ENCODE results near the gene CDH5.
"Not testable (repeated sequence)": the region's sequence is repeated elsewhere in the genome, so short reads cannot be mapped to it uniquely, and the experiment has no call there.

CDH5 gene

DNA sequence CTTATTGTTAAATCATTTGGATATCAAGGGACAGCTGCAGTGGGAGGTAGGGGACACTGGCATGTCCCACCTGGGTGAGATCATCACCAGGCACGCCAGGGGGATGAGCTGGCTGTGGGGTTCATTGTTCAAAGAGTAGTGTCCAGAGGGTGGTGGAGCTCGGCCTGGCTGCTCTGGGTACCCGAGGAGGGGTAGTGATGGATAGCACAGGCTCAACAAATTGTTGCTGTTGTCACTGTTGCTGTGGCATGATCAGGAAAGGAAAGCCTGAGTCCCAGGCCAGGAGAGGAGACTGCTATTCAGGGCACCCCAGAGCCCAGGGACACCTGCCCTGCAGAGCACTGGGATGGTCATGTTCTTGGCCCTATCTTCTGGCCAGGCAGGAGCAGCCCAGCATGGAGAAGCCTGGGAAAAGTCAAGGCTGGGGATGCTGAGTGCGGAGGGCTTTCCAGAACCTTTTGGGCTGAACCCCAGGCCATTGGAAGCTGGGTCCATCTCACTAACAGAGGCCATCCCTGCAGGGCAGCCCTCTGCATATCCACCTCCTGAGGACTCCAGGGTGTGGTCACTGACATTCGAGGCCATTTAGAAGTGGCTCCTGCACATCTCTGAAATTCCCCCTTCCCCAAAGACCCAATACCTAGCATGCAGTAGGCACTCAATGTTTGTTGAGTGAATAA is 72.7 kb downstream of the CDH5 start:
- no peak for DNase-seq (ENCODE audit: low read depth)

DNA sequence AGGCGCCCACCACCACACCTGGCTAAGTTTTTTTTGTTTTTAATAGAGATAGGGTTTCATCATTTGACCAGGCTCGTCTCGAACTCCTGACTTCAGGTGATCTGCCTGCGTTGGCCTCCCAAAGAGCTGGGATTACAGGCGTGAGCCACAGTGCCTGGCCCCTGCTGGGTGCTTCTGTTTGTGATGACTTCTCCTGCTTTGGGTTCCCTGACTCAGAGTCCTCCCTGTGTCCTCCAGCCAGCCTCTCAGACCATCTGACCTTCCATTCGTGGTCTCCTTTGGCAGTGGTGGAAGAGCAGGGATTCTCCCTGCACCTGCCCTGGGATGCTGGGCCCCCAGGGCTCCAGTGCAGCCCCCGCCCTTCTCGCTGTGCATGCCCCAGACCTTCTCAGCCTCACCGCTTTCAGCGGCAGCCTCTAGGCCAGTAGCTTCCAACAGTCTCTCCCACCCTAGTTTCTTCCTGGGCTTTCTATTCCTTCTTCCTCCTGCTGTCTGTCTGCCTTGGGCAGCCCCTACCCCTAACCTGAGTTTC is 73.8 kb downstream of the CDH5 start:
- no peak for DNase-seq (ENCODE audit: low read depth)

DNA sequence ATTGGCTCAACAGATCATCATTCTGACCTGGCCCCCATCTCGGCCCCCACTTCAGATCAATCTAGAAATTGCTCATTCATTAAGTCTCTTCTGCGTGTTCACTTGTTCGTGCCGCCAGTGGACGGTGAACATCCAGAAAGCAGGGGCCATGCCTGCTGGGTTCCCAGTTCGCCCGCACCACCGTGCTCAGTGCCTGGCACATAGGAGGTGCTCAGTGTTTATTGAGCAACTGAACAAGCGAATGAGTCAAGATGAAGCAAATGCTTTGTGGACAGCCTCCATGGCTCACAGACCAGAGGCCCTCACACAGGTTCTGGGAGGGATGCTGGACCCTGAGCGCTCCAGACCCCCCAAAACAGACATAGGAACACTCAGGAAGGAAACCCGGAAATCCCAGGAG is 74.5 kb downstream of the CDH5 start:
- no peak for DNase-seq (ENCODE audit: low read depth)

DNA sequence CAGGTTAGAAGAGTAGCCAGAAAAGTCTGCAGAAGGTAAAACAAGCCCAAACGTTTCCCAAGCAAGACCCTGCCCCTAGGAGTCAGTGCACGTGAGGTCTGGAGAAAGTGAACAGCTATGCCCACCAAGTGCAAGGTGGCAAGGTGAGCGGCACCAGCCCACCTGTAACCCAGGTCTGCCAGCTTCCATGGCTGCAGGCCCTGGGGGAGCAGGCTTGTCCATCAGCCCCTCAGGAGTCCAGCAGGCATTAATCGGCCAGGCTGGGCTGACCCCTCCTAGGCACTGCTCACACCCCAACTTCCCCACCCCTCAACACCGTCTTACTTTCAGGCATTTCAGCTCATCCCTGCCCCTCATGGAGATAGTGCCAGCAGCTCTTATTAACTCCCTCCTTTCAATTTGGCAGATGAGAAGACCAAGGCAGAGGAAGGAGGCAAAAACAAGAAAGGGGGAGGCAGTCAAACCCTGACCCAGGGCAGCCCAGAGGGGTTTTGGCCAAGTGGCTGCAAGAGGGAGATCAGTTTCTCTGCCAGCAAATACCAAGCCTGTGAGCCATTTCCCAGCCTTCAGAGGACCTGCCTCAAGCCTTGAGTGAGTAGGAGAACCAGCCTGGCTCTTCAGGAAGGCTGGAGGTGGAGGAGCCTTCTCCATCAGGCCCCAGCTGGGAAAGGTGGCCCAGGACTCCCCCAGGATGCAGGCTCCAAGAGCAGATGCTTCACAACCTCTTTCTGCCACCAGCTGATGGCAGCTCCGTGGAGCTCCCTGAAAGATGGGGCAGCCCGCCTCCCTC is 75.3 kb downstream of the CDH5 start:
- DNase-seq (ENCODE audit: low read depth): peak; percentile 14

DNA sequence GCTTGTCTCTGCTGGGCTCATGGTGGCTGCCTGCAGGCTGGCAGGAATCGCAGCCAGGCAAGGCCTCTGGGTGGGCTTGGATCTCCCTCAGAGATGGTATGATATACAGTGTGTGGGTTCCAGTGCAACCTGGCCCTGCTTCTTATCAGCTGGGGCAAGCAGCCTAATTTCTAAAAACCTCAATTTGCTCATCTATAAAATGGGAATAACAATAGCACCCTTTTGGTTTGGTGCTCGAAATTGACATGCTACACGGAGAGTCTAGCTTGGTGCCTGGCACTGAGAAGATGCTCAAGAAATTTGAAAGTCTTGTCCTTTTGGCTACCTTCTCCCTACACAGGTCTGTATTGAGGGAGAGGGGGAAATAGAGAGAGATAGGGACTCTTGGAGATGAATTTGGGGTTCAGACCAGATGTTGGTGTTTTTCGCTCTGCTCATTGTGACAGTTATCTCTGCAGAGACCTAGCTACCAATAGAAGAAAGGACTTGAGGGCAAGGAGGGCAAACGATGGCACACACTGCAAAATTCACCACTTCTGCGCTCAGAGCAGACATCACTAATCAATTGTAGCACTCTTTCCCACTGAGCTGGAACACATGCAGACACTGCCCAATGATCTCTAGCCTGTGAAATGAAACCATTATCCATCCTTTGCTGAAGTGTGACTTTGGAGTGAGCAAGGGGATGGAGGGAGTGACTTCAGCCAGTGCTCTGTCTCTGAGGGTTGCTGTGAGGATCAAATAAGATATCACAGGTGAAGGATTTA is 76.2 kb downstream of the CDH5 start:
- no peak for DNase-seq (ENCODE audit: low read depth)

DNA sequence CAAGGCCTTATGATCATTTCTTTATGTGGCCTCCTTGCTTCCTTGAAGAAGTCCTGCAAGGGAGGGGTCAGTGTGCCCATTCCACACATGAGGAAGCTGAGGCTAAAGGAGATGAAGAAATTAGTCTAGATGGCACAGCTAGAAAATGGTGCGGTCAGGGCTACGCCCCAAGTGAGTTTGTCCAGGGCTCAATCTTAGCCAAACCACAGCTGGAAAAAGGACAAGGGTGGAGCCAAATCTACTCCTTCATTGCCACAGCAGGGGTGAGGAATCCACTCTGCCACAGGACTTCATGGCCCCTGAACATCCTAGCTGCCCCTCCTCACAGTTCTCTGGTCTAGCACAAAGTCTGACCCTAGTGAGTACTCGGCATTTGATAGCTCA is 76.8 kb downstream of the CDH5 start:
- peak; percentile 14 for DNase-seq (ENCODE audit: low read depth)

DNA sequence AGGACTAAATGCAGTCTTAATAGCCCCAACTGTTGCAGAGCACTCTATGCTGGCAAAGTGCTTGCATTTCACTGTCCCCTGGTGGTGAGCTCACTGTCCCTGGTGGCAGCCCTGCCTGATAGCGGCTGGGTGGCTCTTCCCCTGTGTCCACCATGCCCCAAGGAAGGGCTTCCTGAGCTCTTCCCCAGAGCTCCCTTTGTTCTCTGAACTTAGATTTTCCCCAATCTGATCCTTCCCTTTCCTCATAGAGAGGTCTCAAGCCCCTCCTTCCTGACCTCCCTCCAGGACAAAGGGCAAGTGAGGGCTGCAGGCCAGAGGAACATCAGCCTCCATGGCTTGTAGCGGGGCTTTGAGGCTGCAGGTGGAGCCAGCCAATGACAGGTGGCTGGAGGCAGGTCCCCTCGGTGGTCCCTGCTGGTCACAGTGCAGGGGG is 77.6 kb downstream of the CDH5 start:
- no peak for DNase-seq (ENCODE audit: low read depth)

DNA sequence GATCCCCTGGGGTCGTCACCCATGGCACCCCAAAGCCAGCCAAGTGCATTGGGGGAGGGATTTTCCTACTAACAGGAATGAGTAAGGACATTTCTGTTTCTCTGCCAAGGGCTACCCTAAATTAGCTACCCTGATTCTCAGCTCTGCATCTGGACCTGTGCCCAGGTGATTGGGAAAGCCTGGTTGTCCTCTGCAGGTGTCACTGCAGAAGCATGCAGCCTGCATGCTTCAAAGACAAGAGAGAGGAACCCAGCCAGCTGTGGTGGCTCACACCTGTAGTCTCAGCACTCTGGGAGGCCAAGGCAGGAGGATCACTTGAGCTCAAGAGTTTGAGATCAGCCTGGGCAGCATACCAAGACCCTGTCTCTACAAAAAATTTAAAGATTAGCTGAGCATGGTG is 80.2 kb downstream of the CDH5 start:
- no peak for DNase-seq (ENCODE audit: low read depth)

DNA sequence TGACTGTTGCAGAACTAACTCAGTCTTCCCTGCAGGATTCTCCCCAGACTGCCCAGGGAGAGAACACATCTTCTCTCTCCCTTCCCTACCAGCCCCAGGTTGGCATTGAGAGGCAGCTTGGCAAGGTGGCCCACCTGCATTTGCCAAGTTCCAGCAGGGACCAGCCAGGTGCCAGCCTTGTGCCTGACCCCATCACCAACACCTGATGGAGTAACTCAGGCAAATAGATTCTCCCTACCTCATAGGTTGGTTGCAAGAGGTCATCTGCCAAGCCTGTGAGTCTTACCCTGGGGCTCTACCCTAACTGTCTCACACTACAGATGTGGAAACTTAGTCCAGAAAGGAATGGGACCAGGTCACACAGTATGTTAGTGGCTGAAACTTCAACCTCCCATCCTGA is 81.0 kb downstream of the CDH5 start:
- no peak for DNase-seq (ENCODE audit: low read depth)

DNA sequence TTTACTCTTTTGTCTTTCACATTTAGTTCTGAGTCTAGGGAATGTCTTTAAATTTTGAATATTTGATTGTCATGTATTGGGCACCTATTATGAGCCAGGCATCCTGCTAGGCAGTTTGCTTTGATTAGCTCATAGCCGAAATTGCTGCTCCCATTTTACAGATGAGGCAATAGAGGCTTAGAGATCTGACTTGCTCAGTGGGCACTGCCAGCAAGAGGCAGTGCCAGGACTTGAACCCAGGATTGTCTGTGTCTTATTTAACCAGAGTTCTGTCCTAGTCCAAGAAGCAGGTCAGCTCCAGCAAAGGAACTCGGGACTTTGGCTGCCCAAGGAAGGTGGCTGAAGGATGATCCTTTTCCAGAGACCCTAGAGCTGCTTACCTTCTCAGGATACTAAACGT is 85.1 kb downstream of the CDH5 start:
- no peak for DNase-seq (ENCODE audit: low read depth)

DNA sequence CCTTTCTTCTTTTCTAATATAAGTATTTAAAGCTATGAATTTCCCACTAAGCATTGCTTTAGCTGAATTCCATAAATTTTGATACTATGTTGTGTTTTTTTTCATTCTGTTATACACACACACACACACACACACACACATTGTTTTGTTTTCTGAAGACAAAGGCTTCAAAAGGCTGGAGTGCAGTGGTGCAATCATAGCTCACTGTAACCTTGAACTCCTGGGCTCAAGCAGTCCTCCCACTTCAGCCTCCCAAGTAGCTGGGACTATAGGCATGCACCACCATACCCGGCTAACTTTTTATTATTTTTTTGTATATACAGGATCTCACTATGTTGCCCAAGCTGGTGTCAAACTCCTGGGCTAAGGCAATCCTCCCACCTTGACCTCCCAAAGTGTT is 86.7 kb downstream of the CDH5 start:
- not testable (repeated sequence) for DNase-seq (ENCODE audit: low read depth)

Data from fibroblast of gingiva (primary cell).